A204.1 (cell line): ENCODE results near the gene PROX2.

Experiments used
- FAIRE-seq: peaks from 2 replicates; lab custom pipeline; 2012; peaks lifted over from hg19 to GRCh38; lab: Jason Lieb, UNC

Gene PROX2

DNA sequence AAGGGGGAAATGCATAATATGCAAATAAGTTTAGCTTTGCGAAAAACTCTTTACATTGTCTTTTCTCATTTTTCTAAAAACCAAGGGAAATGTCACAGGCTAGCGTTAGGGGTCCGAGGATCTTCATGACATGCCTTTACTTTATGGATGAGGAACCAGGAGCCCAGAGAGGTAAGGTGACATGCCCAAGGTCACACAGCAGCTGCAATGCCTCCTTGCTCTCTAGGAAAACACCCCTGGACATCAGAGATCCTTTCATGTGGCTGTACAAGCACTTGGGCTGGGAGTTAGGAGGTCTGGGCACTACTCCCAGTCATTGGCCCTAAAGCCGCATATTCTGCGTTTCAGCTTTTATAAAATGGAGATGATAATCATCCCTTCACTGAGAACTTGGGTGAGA, 741 bp downstream of the PROX2 start:
- FAIRE-seq, result no peak

DNA sequence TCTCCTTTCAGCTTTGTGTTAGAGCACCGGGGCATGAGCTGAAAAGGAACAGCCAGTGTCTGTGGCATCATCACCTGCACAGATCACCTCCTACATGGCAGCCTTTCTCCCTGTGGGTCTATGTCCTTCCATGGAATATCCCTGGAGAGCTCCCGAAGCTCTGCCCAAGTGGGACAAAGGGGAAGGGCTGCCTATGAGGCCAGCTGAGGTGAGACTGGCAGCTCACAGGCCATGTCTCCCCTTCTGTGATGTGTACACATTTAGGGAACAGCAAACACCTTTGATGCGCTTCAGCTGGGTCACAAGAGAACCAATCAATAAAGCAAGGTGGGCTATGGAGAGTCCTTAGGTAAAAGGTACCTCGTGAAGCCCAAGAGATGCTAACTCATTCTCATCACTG, 4.1 kb downstream of the PROX2 start:
- FAIRE-seq, result no peak

DNA sequence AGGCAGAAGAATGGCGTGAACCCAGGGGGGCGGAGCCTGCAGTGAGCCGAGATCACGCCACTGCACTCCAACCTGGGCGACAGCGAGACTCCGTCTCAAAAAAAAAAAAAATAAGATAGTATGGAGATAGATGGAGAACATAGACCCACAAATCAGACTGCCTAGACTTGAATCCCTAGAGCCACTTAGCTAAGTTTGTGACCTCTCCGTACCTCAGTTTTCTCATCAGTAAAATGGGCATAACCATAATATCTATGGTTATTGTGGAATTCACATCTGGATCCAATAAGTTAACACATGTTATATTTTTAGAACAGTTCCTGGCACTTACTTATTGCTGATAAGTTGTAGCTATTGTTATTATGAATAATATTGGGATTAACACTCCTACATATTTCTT, 7.2 kb downstream of the PROX2 start:
- no peak for FAIRE-seq

DNA sequence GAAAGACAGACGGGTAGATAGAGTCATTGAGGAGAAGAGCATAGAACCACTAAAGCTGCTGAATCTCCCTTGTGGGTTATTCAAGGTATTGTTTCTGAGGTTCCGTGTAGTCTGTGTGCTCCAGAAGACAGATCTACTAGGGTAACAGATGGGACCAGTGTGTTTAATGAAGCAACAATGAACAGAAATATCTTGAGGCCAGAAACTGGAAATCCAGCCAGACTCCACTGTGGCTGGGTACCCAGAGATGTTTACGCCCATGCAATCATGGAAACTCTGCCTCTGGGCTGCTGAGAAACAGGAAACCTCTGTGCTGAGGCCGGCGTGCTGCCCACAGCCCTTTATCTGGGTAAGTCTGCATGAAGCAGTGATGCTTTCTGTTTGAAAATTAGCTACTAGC, 8.3 kb downstream of the PROX2 start:
- FAIRE-seq, result no peak

DNA sequence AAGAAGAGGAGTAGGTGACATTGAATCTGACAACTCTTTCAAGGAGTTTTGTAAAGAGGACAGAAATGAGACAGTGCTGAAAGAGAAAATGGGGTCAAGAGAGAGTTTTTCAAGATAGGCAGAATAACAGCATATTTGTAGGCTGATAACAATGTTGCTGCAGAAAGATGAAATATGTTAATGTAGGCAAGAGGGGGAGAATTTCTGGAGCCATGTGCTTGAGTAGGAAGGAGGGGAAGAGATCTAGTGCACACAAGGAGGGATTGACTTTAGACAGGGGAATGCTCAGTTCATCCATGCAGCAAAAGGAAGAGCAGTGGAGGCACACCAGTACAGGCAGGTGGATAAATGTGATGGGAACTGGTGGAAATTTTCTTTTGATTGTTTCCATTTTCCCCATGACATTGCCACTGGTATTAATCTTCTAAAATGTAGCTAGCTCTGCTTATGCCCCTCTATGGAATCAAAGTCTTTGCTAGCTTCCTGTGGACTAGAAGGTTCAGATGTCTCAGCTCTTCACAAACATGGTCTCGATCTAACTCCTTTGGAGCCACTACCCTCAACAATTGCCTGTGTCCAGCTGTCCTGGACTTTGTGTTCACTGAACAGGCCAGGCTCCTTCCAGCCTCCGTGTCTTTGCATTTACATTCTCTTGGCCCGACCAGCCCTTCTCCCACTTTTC, 9.1 kb downstream of the PROX2 start:
- no peak for FAIRE-seq

DNA sequence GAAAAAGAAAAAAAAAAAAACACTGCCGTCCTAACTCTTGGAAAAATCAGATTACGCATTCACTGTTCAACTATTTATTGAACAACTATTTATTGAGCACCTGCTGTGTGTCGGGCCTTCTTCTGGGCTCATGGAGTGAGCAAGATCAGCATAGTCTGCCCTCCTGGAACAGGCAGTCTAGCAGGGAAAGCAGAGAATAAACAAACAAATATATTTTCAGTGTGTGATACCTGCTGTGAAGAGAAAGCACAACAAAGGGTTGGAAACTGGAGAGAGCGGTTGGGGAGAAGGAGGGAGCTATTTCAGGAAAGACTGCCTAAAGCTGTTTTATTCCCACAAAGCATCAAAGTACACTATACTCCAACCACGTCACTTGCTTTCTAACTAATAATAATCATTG, 10.8 kb downstream of the PROX2 start:
- FAIRE-seq, result no peak

DNA sequence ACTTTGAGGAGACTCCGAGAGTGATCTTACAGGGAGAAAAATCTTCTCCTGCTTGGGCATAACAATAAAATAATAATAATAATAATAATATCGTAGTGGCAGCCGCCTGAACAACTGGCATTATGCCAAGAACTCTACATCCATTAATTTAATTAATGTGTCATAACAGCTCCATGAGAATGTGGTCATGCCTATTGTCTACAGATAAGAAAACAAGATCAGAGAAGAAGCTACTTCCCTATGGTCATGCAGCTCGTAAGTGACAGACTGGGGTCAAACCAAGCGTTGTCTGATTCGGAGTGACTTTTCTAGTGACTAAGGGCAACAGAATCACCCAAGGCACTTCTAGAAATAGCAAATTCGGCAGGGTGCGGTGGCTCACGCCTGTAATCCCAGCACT, 11.7 kb downstream of the PROX2 start:
- no peak for FAIRE-seq

DNA sequence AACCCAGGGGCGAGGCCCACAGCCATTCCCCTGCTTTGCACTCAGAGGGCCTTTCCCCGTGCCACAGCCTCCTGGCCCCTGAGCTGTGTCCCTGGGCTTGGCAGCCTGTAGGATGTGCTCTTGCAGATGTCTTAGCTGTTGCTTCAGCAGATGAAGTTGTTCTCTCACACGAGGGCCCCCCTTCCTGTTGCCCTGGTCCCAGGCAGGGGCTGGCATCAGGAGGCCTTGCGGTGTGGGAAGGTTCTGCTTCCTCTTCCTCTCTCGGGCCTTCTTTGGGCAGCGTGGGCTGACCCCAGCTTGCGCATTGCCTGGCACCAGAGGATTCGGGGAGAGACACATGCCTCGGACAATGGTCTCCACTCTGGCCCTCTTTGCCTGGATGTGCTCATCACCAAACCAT, 12.7 kb downstream of the PROX2 start:
- FAIRE-seq, result no peak

DNA sequence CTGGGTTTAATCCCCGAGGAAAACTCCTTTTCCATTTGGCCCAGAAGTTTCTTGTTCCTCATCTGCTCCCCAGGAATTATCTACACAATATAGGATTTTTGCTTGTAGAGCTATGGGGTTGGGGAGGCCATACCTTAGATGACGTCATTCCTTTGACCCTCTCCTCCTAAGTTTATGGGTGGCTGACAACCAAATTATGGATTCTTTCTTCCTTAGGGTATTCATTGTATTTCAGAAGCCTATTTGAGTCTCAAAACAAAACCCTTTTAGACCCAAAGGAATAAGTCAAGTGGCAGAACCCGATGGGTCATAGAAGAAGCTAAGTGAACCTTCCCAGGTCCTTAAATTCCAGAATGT, 14.2 kb downstream of the PROX2 start:
- FAIRE-seq, result no peak

DNA sequence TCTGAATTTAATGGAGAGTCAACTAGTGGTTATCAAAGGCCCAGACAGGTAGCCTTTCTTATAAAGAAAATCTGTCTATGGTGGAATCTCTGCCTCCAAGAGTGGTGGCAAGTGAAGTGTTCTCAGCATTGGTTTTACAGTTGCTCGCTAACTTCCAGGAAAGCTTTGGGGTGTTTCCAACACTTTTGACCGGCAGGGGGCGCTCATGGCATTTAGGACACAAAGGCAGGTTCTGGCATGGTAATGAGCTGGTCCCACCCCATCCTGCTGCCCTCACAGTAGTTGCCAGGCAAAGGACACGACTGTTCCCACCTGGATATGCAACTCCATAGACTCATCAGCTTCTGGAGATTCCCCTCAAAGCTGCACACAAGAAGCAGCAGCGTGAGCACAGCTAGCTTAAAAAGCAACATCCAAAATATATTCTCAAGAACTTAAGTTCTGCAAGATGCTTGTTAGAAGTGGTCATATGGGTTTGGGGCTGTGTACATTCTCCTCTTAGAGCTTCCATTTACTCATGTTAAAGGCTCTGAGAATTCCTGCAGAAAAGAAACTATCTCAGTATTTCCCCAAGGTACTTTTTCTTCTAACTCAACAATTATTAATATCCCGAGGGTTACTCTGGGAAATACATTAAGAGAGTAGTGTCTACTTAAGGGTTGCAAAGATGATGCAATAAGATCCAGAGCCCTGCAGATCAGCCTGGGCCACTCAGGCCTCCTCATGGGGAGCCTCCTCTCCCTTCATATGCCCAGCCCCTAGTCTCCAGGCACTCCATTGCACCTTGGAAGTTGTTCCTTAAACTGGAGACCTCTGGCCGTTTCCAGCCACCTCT, 14.8 kb downstream of the PROX2 start:
- peak; percentile 82 for FAIRE-seq

DNA sequence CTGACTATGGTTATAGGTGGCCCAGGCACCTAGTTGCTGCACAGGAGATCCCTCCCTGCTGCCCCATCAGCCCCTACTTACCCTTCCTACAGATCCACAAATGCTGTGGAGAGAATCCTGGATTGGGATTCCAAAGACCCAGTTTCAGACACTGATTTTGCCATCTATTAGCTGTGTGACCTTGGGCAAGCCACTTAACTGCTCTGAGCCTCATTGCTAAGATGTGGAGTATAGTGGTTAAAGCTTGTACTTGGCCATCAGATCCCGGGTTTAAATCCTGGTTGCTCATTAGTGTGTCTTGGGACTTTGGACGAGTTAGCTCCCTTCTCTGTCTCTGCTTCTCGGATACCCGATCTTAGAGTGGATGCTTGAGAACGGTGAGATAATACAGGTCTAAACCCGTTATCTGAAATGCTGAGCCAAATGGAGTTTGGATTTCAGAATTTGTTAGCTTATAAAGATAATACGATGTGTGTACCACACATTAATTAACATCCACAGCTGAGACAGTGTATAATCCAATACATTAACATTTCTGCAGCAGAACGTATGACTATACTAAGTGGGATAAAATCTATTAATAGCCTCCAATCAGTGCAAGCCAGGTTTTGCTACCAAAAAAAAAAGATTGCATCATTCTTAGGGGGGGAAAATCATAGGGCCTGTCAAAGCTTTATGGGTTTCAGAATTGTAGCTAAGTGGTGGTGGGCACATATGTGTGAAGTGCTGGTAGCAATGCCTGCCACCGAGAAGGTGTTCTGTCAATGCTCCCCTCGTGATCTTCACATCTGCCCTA, 16.0 kb downstream of the PROX2 start:
- FAIRE-seq, result no peak

DNA sequence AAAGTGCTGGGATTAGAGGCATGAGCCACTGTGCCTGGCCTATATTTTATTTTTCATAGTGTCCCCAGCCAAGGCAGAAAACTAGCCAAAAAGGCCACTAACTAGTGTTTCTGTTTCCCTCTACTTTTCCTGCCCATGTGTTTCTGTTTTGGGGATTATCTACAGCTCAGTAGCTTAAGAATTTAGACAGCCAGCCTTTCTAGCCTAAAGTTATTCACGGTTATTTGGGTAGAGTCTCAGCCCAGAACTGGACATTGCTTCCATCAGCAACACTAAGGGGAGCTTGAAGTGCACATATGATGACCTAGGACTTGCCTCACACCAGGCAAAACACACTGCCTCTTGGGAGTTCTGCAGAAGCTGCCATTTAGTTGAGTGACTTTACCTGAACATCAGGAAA, 17.9 kb downstream of the PROX2 start:
- no peak for FAIRE-seq

DNA sequence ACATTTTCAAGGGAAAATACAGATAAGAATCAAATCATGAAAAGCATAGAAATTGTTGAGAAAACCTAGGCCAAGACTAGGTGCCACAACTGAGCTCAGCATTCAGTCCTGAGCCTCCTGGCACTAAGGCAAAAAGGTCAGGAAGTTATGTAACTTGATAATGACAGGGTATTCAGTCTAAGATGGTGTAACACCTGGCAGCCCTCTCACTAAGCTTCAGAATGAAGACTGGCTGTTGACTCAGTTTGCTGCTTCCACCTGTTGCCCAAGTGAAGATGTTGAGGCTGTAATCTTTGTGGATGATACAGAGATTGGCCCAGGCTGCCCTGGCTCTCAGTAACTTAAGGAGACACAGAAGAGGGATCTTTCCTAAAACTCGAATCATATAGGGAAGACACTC, 19.6 kb downstream of the PROX2 start:
- no peak for FAIRE-seq

DNA sequence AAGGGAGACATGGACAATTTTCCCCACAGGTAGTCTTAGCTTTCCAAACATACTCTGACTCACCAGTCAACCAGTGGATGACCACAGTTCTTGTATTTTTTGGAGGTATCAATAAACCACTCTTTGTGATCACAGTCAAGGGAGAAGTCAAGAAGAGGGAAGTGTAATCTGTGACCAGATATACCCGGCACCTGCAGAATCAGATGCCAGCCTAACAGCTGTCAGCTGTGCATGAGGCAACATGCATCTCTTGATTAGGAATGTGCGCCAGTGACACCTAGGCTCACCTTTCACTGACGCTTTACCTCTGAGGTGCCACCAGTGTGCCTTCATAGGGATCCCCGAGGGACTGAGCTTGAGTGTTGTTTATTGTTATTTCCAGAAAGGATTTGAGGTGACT, 20.0 kb downstream of the PROX2 start:
- no peak for FAIRE-seq

DNA sequence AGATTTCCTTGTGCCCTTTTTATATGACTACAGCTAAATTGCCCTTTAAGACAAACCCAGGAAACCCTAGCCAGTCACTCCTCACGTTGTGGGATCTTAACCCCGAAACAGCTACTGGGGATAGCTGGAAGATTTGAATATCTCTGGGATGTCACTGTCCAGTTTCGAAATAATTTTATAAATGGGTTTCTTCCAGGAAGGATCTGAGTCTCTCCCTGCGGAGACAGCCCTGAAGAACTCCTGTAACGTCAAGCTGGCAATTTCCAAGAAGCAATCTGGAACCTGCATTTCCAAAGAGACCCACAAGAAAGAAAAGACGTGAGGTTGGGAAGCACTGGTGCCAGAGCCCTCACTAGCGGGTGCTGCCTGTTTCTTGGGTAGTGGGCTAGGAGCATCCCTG, 20.9 kb downstream of the PROX2 start:
- FAIRE-seq, result no peak

DNA sequence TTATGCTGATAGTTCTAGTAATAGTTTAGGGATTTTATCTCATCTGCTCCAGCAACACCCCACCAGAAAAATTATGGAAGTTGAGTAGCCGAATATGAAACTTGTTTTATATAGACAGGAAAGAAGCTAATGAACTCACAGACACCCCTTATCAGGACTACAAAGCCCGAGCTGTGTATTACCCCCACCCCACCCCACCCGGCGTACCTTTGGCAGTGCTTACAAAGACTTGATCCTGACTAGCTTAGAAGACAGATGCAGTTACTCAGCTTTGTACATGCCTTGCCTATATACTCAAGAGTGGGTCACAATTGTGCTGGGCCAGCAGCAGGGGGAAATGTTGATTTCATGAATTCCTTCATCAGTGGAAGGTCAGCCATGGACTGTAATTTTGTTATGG, 22.4 kb downstream of the PROX2 start:
- FAIRE-seq, result no peak

DNA sequence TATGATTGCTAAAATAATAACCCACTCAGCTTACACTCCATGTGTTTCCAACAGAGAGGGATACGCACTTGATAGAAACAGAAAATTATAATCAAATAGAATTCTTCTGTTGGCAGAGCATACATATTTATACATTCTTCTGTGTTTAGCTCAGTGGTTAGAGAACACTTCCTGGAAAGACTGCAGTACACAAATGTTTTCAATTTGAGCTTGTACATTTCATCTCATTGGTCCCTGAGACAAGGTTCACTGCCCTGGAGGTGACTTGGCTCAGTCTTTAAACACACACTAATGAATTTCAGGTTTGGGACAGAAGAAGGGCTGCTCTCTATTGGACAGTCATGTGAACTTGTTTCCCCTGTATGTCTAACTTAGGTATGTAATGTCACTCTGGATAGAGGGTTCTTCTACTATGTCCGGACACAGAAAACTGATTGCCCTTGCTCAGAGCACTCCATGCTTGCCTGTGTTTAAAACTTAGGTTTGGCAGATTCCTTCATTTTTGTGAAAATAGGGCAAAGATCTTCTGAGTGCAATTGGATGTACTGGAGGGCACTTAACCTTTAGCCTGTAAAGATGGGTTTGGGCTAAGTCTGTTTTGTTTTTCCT, 22.9 kb downstream of the PROX2 start:
- no peak for FAIRE-seq

DNA sequence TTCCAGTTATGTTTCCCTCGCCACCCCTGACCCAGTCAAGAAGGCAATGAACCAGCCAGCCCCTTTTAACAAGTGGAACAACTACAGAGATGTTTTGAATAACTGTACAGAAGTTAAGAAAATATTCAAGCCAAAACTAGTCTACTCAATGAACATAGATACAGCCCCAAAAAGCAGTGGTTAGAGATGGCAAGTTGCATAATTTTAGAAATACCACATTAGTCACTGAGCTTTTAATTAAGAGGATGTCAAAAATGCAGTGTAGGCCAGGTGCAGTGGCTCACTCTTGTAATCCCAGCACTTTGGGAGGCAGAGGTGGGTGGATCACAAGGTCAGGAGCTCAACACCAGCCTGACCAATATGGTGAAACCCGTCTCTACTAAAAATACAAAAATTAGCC, 27.2 kb downstream of the PROX2 start:
- no peak for FAIRE-seq

DNA sequence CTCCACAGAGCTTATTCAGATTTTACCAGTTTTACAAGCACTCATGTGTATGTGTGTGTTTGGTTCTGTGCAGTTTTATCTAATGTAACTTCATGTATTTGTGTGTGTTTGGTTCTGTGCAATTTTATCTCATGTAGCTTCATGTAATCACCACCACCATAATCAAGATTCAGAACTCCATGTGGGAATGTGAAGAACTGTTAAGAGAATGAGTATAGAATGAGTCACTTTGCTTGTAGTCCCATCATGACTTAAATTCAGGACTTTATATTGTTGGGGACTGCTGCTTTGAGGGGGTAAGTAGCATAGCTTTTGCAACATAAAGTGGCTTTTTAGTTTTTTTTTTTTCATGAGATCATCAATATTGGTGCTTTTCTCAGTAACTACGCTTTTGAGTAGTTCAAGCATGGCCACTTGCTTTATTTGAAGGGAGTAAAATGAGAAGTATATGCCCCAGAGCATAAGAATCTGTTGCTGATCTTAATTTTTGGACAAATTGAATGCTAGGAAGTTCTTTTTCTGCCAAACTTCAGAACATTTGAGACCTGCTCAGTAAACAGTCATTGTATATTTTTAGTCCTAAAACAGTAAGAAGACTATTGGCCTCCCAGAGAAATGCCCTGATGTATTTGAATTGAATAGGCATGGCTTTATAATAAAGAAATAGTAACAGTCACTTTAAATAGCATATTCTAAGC, 28.8 kb downstream of the PROX2 start:
- FAIRE-seq, result no peak

DNA sequence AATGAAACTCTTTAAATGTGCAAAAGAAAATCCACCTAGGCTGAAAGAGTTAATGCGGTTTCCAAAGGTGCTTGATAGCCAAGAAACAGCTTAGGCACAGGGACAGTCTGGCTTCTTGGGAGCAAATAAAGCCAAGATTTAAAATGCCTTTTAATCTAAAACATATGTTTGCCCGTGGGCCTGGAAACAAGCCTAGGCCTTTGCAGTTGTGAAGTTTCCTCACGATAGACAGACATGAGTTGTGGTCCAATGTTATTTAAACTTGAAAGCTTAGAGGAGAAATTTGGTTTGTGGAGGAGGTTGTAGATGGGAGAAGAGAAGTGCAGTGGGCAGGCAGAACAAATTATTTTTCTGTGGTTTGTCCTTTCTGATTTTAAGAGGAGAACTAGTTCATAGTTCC, 29.8 kb downstream of the PROX2 start:
- no peak for FAIRE-seq

DNA sequence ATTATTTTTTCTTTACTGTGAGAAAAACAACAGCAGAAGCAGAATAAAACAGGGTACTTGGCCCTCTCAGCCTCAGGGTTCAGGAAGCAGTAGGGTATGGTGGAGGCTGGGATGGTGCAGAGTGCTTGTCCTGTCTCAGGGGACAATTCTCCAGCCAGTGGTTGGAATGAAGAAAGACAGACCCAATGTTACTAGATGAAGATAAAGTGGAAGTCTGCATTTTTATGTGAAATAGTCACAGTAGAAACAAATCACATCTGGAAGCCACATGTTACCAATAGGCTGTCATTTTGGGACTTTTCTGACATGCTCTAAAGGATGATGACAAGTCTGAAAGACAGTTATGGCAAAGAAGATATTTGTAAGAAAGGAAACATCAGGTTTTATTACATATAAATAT, 32.3 kb downstream of the PROX2 start:
- FAIRE-seq, result no peak
